ENCODE measurements around the gene ATP6V0A4.

ATP6V0A4 gene

DNA sequence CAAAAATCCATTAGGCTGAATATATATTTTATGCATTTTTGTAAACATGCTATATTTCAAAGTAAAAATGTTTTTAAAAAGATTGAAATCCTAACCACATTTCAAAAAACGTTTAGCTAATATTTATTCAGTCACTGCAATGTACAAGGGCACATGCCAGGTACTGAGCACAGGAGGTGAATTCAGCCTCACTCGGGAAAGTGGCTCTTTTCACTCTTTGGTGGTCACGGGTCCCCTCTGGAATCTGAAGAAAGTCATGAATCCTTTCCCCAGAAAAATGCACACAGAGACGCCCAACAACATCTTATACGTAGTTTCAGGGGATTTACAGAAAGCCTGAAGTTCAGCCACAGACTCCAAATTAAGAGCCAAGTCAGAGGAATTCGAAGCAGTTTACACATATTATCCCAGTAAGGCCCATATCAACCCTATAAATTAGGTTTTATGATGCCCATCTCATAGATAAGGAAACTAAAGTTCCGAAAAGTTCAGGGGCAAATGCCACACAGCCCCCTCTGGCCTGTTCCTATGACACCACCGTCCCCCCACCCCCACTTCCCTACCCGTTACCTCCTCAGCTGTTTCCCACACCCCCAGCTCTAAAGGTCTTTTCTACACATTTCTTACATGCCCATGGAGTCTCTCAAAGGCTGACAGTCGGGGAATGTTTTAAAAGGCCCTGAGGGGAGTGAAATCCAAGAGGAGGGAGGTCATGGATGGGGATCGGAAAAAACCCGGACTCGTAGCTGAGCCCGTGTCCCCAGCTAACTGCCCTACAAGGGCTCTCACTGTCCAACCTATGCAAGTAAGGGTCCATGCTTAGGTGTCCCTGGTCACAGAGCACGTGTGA lies 87.2 kb downstream of the ATP6V0A4 start:
- Histone ChIP-seq H3K9me3 (replicated peaks; ENCODE audit: insufficient read depth, low read length) (no peaks in the 10 kb centered on the region), H3K4me2 (ENCODE audit: low read depth, low read length) (no peak overlapping the region), H3K36me3 (replicated peaks; ENCODE audit: insufficient read depth, low read length) (no peaks in the 10 kb centered on the region), H3K27me3 (replicated peaks; ENCODE audit: insufficient read depth, low read length) (no peaks in the 10 kb centered on the region), H3K79me2 (ENCODE audit: low read length) (no peaks in the 10 kb centered on the region), H3K4me1 (ENCODE audit: low read length) (peaks cover 5% of the 10 kb centered on the region), H4K20me1 (ENCODE audit: insufficient read depth, low read length) (no peaks in the 10 kb centered on the region), H3K9me2 (replicated peaks; ENCODE audit: insufficient read depth, low read length) (no peaks in the 10 kb centered on the region), H3K9ac (ENCODE audit: low read length) (no peak overlapping the region), H3F3A (ENCODE audit: insufficient read depth, low read length) (no peaks in the 10 kb centered on the region), H3K4me3 (ENCODE audit: low read length) (no peak overlapping the region), H3K27ac (ENCODE audit: low read length) (no peak overlapping the region), H2AFZ (ENCODE audit: low read length) (no peak overlapping the region)
- TF ChIP-seq EZH2 (optimal IDR thresholded peaks at IDR 0.05; ENCODE audit: low read depth, low read length) (no peak), CTCF (IDR thresholded peaks at IDR 0.05; ENCODE audit: low read length) (no peak), EZH2phosphoT487 (IDR thresholded peaks at IDR 0.05; ENCODE audit: low read length) (no peak)
- no peak for DNase-seq

- Histone ChIP-seq H3K4me2 (ENCODE audit: low read depth, low read length) (no peak overlapping the region), H4K20me1 (ENCODE audit: insufficient read depth, low read length) (no peaks in the 10 kb centered on the region), H3K4me1 (ENCODE audit: low read length) (no peaks in the 10 kb centered on the region), H3K79me2 (ENCODE audit: low read length) (no peaks in the 10 kb centered on the region), H3K27me3 (replicated peaks; ENCODE audit: insufficient read depth, low read length) (no peaks in the 10 kb centered on the region), H3K9me3 (replicated peaks; ENCODE audit: insufficient read depth, low read length) (no peaks in the 10 kb centered on the region), H3K9ac (ENCODE audit: low read length) (no peak overlapping the region), H3K4me3 (ENCODE audit: low read length) (no peak overlapping the region), H3K36me3 (replicated peaks; ENCODE audit: insufficient read depth, low read length) (no peaks in the 10 kb centered on the region), H3K27ac (ENCODE audit: low read length) (no peak overlapping the region), H3F3A (ENCODE audit: insufficient read depth, low read length) (no peaks in the 10 kb centered on the region), H3K9me2 (replicated peaks; ENCODE audit: insufficient read depth, low read length) (0 out of 2 replicates have a peak, but pooled peaks cover 3% of the 10 kb centered on the region), H2AFZ (ENCODE audit: low read length) (no peak overlapping the region)
- DNase-seq, result no peak
- TF ChIP-seq EZH2 (optimal IDR thresholded peaks at IDR 0.05; ENCODE audit: low read depth, low read length) (no peak), CTCF (IDR thresholded peaks at IDR 0.05; ENCODE audit: low read length) (no peak), EZH2phosphoT487 (IDR thresholded peaks at IDR 0.05; ENCODE audit: low read length) (no peak)
Observed at GRCh38 chr7:138705167-138705566, 92.8 kb downstream of the ATP6V0A4 start.

- no peak overlapping the region for H2AFZ ChIP-seq (ENCODE audit: low read length)
- H3K4me1 ChIP-seq (ENCODE audit: low read length), result no peaks in the 10 kb centered on the region
- no peaks in the 10 kb centered on the region for H3K36me3 ChIP-seq (replicated peaks; ENCODE audit: insufficient read depth, low read length)
- H3F3A ChIP-seq (ENCODE audit: insufficient read depth, low read length), result no peaks in the 10 kb centered on the region
- 0 out of 2 replicates have a peak, but pooled peaks cover 3% of the 10 kb centered on the region for H3K9me2 ChIP-seq (replicated peaks; ENCODE audit: insufficient read depth, low read length)
- H3K27ac ChIP-seq (ENCODE audit: low read length), result no peak overlapping the region
- no peak for DNase-seq
- H4K20me1 ChIP-seq (ENCODE audit: insufficient read depth, low read length), result no peaks in the 10 kb centered on the region
- no peak for TF ChIP-seq CTCF (IDR thresholded peaks at IDR 0.05; ENCODE audit: low read length)
- TF ChIP-seq EZH2 (optimal IDR thresholded peaks at IDR 0.05; ENCODE audit: low read depth, low read length), result no peak
- no peak for TF ChIP-seq EZH2phosphoT487 (IDR thresholded peaks at IDR 0.05; ENCODE audit: low read length)
- H3K27me3 ChIP-seq (replicated peaks; ENCODE audit: insufficient read depth, low read length), result no peaks in the 10 kb centered on the region
- no peaks in the 10 kb centered on the region for H3K79me2 ChIP-seq (ENCODE audit: low read length)
- no peak overlapping the region for H3K4me3 ChIP-seq (ENCODE audit: low read length)
- no peaks in the 10 kb centered on the region for H3K9me3 ChIP-seq (replicated peaks; ENCODE audit: insufficient read depth, low read length)
- no peak overlapping the region for H3K4me2 ChIP-seq (ENCODE audit: low read depth, low read length)
- H3K9ac ChIP-seq (ENCODE audit: low read length), result no peak overlapping the region
Observed at GRCh38 chr7:138701537-138701923, 96.5 kb downstream of the ATP6V0A4 start.
